Stimulated activated CD8-positive, alpha-beta memory T cell treated with anti-CD3 and anti-CD28 coated beads, Interleukin-12 subunit alpha, Interleukin-12 subunit beta, amount 100 ng/mL, for 24 hours (primary cell): Measurements from ENCODE around the gene HBM.
A peak's percentile ranks its signal among the peaks of the same experiment; 100 is the strongest.
"Not testable (repeated sequence)": the region's sequence is repeated elsewhere in the genome, so short reads cannot be mapped to it uniquely, and the experiment has no call there.

Source experiments
- DNase-seq: peaks from one replicate; pipeline ENCODE4 v3.0.0-alpha.2; 2020; ENCODE audit errors: extremely low read depth

Gene HBM

GRCh38 chr16:169014-169413 lies 3.2 kb downstream of the HBM start:
- no peak for DNase-seq

GRCh38 chr16:170088-170507 lies 4.3 kb downstream of the HBM start:
- DNase-seq, result not testable (repeated sequence)

- DNase-seq, result no peak
Observed at GRCh38 chr16:170788-171187, 5.0 kb downstream of the HBM start.

GRCh38 chr16:172374-172941 lies 6.7 kb downstream of the HBM start, which contains the start of gene HBA2:
HBA2 (plus strand) TSS chr16:172876; CDS start chr16:172913, 37 bp downstream.
- not testable (repeated sequence) for DNase-seq

GRCh38 chr16:173211-173854 lies 7.6 kb downstream of the HBM start:
- not testable (repeated sequence) for DNase-seq

- not testable (repeated sequence) for DNase-seq
Observed at GRCh38 chr16:173928-174769, 8.4 kb downstream of the HBM start.

- no peak for DNase-seq
Observed at GRCh38 chr16:175011-175949, 9.5 kb downstream of the HBM start.

GRCh38 chr16:176006-176405 lies 10.2 kb downstream of the HBM start:
- DNase-seq, result not testable (repeated sequence)

GRCh38 chr16:176477-177382 lies 11.0 kb downstream of the HBM start, which contains the start of gene HBA1:
HBA1 (plus strand) TSS chr16:176680; CDS start chr16:176717, 37 bp downstream.
- DNase-seq, result not testable (repeated sequence)

- no peak for DNase-seq
Observed at GRCh38 chr16:177394-177822, 11.6 kb downstream of the HBM start.

- no peak for DNase-seq
Observed at GRCh38 chr16:177981-178667, 12.3 kb downstream of the HBM start.

GRCh38 chr16:178668-179015 lies 12.9 kb downstream of the HBM start:
- DNase-seq, result no peak

- DNase-seq, result no peak
Observed at GRCh38 chr16:179211-180092, 13.7 kb downstream of the HBM start.

- no peak for DNase-seq
Observed at GRCh38 chr16:180101-180675, 14.4 kb downstream of the HBM start, which contains the start of gene HBQ1. HBQ1 (plus strand) TSS chr16:180459; CDS start chr16:180487, 28 bp downstream.

GRCh38 chr16:180681-181564 lies 15.1 kb downstream of the HBM start:
- DNase-seq, result no peak

GRCh38 chr16:181565-182021 lies 15.8 kb downstream of the HBM start:
- peak; percentile 57 for DNase-seq

GRCh38 chr16:183005-183404 lies 17.2 kb downstream of the HBM start:
- no peak for DNase-seq
